Lung (tissue), 12 donors: ENCODE measurements around the gene POU6F2. TPM values are rescaled to one million over a fixed set of nuclear protein-coding genes. Genes with fewer than 3 reads are reported as not detected.

Source experiments
- ATAC-seq: fragments of 200-7000 bp; cut with Tn5 transposase; one replicate; pipeline ENCODE4 v1.9.1; 2020; ENCODE audit warnings: moderate number of reproducible peaks; ENCODE audit not compliant: insufficient read depth, low FRiP score
- DNase-seq, 3 donors: peaks; one replicate each; pipeline ENCODE4 v3.0.0-alpha.2; 2013 to 2017
- H3K27ac ChIP-seq, 2 donors: one replicate each; pipeline ENCODE4 v1.5.1; 2013; ENCODE audit warnings: mild to moderate bottlenecking in 2 of 2, moderate library complexity in 2 of 2, control low read depth in 1 of 2, inconsistent platforms in 1 of 2, low read depth in 1 of 2, low read length in 1 of 2
- H3K27me3 ChIP-seq, 3 donors: one replicate each; pipeline ENCODE4 v1.5.1; 2013; ENCODE audit warnings: low read length in 2 of 3; ENCODE audit not compliant: control insufficient read depth in 3 of 3, insufficient read depth in 3 of 3
- H3K36me3 ChIP-seq, 4 donors: one replicate each; pipeline ENCODE4 v1.5.1; 2013; ENCODE audit warnings: low read length in 4 of 4, mild to moderate bottlenecking in 1 of 4, moderate library complexity in 1 of 4; ENCODE audit not compliant: control insufficient read depth in 4 of 4, insufficient read depth in 4 of 4
- H3K4me1 ChIP-seq, 5 donors: one replicate each; pipeline ENCODE4 v1.5.1; 2013; ENCODE audit warnings: low read length in 5 of 5, mild to moderate bottlenecking in 2 of 5, moderate library complexity in 1 of 5; ENCODE audit not compliant: control insufficient read depth in 5 of 5, insufficient read depth in 5 of 5
- H3K4me3 ChIP-seq: one replicate; pipeline ENCODE4 v1.5.1; 2013; ENCODE audit warnings: mild to moderate bottlenecking, control low read depth, moderate library complexity
- H3K9ac ChIP-seq, 2 donors: one replicate each; pipeline ENCODE4 v1.5.1; 2013; ENCODE audit warnings: low read length in 2 of 2, control low read depth in 1 of 2; ENCODE audit not compliant: insufficient read depth in 1 of 2
- H3K9me3 ChIP-seq, 4 donors: one replicate each; pipeline ENCODE4 v1.5.1; 2013; ENCODE audit warnings: low read length in 3 of 4, mild to moderate bottlenecking in 1 of 4, moderate library complexity in 1 of 4; ENCODE audit not compliant: control insufficient read depth in 4 of 4, insufficient read depth in 3 of 4
- WGBS, 2 donors: extraction: QIAGEN DNeasy Blood & Tissue Kit; methylation state at CpG; one replicate each; pipeline ENCODE4 v1.1.7; 2013; 5-methylcytosine and 5-hydroxymethylcytosine counted together
- polyA plus RNA-seq, 2 donors: library from polyadenylated mRNA; stranded (reverse); fragments of 200-250 nt; gene quantifications; one replicate each; pipeline ENCODE4 v1.2.1, GENCODE V29; 2013
- total RNA-seq, 2 donors: library from RNA; depleted of rRNA in 1 of 2; stranded (reverse); fragments of >200 nt in 1 of 2; gene quantifications; one replicate each; pipeline ENCODE4 v1.2.1, GENCODE V29; 2014 to 2021
- TF ChIP-seq, protein P1 (sequence below): IDR thresholded peaks from 2 replicates; pipeline ENCODE4 v1.5.1; 2012; ENCODE audit warnings: mild to moderate bottlenecking; ENCODE audit errors: control extremely low read depth, extremely low read depth
- donor health status: control.
- donor health status: control.
- donor health status: Bipolar disorder and iron deficiency.
- donor health status: healthy.
- donor health status: DM: yes; HTN: yes; CAD: no.

The POU6F2 gene
- total and polyA plus RNA-seq, 4 donors: 0.08 to 0.18 TPM; not detected in 2

DNA sequence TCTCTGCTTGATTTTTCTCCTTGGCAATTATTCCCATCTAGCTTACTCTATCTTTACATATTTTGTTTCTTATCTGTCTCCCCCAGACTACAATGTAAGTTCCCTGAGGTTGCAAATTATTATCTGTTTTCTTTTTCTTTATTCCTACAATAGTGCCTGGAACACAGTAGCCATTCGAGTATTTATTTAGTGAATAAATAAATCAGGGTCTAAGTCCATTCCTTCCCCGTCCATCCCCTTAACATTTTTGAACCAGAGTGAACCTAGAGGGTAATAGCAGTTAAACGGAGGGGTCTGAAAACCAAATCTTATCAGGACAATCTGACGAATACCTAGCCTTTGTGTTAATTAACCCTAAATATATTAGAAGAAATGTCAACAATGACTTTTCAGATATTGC lies 335.7 kb downstream of the POU6F2 start:
- Histone ChIP-seq H3K9ac (no peak overlapping the region), H3K36me3 (no peaks in the 10 kb centered on the region), H3K4me3 (no peak overlapping the region), H3K27ac (no peak overlapping the region), H3K27me3 (no peaks in the 10 kb centered on the region), H3K9me3 (peaks cover 0 to 3% (median 0%) of the 10 kb centered on the region in 4 donors), H3K4me1 (no peaks in the 10 kb centered on the region)
- TF ChIP-seq, protein P1, sequence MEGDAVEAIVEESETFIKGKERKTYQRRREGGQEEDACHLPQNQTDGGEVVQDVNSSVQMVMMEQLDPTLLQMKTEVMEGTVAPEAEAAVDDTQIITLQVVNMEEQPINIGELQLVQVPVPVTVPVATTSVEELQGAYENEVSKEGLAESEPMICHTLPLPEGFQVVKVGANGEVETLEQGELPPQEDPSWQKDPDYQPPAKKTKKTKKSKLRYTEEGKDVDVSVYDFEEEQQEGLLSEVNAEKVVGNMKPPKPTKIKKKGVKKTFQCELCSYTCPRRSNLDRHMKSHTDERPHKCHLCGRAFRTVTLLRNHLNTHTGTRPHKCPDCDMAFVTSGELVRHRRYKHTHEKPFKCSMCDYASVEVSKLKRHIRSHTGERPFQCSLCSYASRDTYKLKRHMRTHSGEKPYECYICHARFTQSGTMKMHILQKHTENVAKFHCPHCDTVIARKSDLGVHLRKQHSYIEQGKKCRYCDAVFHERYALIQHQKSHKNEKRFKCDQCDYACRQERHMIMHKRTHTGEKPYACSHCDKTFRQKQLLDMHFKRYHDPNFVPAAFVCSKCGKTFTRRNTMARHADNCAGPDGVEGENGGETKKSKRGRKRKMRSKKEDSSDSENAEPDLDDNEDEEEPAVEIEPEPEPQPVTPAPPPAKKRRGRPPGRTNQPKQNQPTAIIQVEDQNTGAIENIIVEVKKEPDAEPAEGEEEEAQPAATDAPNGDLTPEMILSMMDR: no peak
- WGBS, 2 donors: 77 to 82% methylated on average over 4 of the region's 4 CpGs
- DNase-seq (no peak), ATAC-seq (no peak)

DNA sequence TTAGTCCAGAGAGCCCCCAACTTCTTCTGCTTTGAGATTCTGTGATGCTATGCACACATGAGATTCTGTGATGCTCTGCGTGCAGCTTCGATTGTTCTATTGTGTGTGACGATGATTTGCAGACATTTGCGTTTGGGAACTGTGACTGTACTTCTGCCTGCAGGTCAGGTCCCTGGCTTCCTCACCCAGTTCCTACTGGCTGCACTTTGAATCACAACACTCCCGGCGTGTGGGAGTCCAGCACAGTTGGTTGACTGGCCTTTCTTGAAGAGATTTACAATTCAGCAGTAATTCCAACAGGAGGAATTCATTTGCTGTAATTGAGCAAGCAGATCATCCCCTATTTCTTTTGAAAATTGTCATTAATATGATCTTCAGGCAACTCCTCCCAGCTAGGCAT lies 336.3 kb downstream of the POU6F2 start:
- Histone ChIP-seq H3K27me3 (no peaks in the 10 kb centered on the region), H3K4me3 (no peak overlapping the region), H3K9me3 (peaks cover 0 to 3% (median 0%) of the 10 kb centered on the region in 4 donors), H3K4me1 (no peaks in the 10 kb centered on the region), H3K9ac (no peak overlapping the region), H3K27ac (no peak overlapping the region), H3K36me3 (no peaks in the 10 kb centered on the region)
- 80 to 86% methylated on average over 6 of the region's 6 CpGs for WGBS, 2 donors
- ATAC-seq (no peak), DNase-seq (no peak)
- TF ChIP-seq, protein P1: no peak

- H3K36me3 ChIP-seq: no peaks in the 10 kb centered on the region
- no peak for ATAC-seq
- H3K9ac ChIP-seq: no peak overlapping the region
- no peaks in the 10 kb centered on the region for H3K4me1 ChIP-seq
- H3K27me3 ChIP-seq: no peaks in the 10 kb centered on the region
- H3K27ac ChIP-seq: no peak overlapping the region
- DNase-seq: no peak
- H3K4me3 ChIP-seq: no peak overlapping the region
- peaks cover 0 to 5% (median 0%) of the 10 kb centered on the region in 4 donors for H3K9me3 ChIP-seq
- TF ChIP-seq, protein P1: no peak
- 75 to 86% methylated on average over 5 of the region's 5 CpGs for WGBS, 2 donors
Observed at GRCh38 chr7:39317107-39317506, 339.4 kb downstream of the POU6F2 start.

DNA sequence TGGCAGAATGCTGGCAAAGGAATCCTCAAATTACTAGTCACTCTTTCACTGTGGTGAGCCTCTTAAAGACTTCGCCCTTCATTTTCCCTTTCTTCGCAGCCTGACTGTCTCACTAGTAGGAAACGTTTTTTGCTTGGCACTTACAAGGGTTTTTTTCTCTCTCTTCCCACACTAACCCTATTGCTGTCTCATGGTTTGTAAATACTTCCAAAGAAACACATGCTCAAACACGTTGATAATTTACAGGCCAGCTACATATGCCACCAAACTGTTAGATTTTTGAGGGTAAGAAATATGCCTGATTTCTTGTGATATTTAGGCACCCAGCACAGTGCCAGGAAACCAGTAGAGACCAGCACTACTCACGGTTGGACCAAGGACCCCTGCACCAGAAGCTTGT lies 340.2 kb downstream of the POU6F2 start:
- Histone ChIP-seq H3K9ac (no peak overlapping the region), H3K27ac (no peak overlapping the region), H3K9me3 (peaks cover 0 to 5% (median 0%) of the 10 kb centered on the region in 4 donors), H3K4me1 (no peaks in the 10 kb centered on the region), H3K36me3 (no peaks in the 10 kb centered on the region), H3K4me3 (no peak overlapping the region), H3K27me3 (no peaks in the 10 kb centered on the region)
- 72 to 81% methylated on average over 5 of the region's 5 CpGs for WGBS, 2 donors
- DNase-seq (no peak), ATAC-seq (no peak)
- TF ChIP-seq, protein P1: no peak
